HG02623 (cell line): ENCODE measurements around the gene MUC6.

ENCODE experiments used
- ATAC-seq: cut with Tn5 transposase; IDR thresholded peaks from one replicate; pipeline ENCODE4 v1.9.1; 2021; ENCODE audit warnings: moderate library complexity; ENCODE audit not compliant: unreplicated experiment

Gene MUC6, protein sequence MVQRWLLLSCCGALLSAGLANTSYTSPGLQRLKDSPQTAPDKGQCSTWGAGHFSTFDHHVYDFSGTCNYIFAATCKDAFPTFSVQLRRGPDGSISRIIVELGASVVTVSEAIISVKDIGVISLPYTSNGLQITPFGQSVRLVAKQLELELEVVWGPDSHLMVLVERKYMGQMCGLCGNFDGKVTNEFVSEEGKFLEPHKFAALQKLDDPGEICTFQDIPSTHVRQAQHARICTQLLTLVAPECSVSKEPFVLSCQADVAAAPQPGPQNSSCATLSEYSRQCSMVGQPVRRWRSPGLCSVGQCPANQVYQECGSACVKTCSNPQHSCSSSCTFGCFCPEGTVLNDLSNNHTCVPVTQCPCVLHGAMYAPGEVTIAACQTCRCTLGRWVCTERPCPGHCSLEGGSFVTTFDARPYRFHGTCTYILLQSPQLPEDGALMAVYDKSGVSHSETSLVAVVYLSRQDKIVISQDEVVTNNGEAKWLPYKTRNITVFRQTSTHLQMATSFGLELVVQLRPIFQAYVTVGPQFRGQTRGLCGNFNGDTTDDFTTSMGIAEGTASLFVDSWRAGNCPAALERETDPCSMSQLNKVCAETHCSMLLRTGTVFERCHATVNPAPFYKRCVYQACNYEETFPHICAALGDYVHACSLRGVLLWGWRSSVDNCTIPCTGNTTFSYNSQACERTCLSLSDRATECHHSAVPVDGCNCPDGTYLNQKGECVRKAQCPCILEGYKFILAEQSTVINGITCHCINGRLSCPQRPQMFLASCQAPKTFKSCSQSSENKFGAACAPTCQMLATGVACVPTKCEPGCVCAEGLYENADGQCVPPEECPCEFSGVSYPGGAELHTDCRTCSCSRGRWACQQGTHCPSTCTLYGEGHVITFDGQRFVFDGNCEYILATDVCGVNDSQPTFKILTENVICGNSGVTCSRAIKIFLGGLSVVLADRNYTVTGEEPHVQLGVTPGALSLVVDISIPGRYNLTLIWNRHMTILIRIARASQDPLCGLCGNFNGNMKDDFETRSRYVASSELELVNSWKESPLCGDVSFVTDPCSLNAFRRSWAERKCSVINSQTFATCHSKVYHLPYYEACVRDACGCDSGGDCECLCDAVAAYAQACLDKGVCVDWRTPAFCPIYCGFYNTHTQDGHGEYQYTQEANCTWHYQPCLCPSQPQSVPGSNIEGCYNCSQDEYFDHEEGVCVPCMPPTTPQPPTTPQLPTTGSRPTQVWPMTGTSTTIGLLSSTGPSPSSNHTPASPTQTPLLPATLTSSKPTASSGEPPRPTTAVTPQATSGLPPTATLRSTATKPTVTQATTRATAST (N-terminal part only)

GRCh38 chr11:1036303-1036923 lies at the start of gene MUC6:
Gene MUC6, minus strand, starts transcription at chr11:1036718. Its CDS starts 63 bp downstream, at chr11:1036655.
- no peak for ATAC-seq

DNA sequence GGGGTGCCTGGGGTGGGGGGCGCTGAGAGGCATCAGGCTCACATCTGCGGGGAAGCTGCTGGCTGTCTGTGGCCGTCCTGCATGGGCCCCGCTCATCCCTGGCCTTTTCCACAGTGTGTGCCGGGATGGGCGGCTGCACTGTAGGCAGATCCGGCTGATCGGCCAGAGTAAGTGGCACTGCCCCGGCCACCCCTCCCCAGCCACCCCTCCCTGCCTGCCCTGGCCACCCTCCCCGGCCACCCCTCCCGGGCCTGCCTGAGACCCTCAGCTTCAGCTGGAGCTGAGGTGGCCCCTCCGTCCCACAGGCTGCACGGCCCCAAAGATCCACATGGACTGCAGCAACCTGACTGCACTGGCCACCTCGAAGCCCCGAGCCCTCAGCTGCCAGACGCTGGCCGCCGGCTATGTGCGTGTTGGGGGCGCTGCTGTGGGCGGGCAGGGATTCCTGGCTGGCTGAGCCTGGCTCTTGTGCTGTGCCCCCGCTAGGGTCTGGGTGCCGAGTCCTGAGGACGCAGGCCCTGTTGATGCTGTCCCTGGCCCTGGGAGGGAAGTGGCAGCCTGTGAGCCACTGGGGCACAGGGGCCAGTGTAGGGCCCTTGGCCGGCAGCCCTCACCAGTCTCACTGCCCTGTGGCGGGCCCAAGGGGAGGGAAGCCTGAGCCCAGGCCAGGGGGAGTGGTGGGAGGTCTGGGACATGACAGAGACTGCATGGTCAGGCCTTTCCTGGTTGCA lies 49.1 kb upstream of the MUC6 start:
- no peak for ATAC-seq

- no peak for ATAC-seq
These were observed 48.3 kb upstream of the MUC6 start for GRCh38 chr11:1084561-1085439.

GRCh38 chr11:1083621-1084551 lies 47.4 kb upstream of the MUC6 start:
- no peak for ATAC-seq

- no peak for ATAC-seq
These were observed 46.5 kb upstream of the MUC6 start for GRCh38 chr11:1082728-1083620.

DNA sequence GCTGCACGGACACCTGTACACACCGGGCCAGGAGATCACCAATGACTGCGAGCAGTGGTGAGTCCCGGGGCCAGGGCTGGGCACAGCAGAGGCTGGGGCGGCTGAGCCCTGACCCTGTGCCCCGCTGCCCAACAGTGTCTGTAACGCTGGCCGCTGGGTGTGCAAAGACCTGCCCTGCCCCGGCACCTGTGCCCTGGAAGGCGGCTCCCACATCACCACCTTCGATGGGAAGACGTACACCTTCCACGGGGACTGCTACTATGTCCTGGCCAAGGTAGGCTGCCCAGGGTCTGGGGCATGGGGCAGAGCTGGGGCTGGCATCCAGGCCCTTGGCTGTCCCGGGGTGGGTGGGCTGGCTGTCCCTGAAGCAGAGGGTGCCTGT lies 45.8 kb upstream of the MUC6 start:
- ATAC-seq, result no peak

GRCh38 chr11:1081601-1082311 lies 45.2 kb upstream of the MUC6 start:
- no peak for ATAC-seq

- ATAC-seq, result no peak
These were observed 41.7 kb upstream of the MUC6 start for GRCh38 chr11:1078191-1078601.

DNA sequence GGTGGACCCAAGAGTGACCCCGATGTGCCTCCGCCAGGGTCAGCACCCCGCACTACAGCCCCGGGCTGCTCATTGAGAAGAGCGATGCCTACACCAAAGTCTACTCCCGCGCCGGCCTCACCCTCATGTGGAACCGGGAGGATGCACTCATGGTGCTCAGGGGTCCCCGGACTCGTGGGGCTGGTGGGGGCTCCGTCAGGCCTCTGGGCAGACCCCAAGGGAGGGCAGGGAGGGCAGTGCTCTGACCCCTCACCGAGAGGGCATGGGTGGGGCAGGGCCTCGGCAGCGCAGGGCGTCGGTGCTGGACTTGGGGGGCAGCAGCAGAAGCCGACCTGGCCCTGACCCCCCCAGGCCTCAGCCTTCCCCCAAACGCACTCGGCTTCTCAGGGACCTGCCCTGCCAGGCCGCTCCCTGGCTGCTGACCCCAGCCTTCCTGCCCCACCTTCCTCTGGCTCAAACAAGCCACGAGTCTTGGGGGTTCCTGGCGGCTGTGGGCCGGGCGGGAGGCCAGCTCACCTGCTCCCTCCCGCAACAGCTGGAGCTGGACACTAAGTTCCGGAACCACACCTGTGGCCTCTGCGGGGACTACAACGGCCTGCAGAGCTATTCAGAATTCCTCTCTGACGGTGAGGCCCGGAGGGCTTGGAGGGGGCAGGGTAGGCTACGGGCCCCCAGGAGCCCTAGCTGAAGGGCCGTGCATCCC lies 41.0 kb upstream of the MUC6 start:
- no peak for ATAC-seq

DNA sequence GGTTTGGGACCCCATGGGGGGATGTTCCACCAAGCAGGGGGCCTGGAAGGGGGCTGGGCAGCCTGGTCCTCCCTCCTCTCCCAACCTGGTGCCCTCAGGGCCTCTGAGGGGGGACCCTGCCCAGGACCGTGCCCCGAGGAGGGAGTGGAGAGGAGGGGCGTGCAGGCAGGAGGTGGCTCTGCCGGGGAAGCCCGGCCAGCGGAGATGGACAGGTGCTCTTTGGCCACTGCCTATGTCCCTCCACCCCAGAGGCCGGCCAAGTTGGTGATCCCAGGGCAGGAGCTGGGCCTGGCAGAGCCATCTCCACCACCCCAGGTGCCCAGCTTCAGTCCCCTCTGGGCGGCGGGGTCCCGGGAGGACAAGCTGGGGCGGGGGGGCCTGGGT lies 40.5 kb upstream of the MUC6 start:
- ATAC-seq, result no peak

DNA sequence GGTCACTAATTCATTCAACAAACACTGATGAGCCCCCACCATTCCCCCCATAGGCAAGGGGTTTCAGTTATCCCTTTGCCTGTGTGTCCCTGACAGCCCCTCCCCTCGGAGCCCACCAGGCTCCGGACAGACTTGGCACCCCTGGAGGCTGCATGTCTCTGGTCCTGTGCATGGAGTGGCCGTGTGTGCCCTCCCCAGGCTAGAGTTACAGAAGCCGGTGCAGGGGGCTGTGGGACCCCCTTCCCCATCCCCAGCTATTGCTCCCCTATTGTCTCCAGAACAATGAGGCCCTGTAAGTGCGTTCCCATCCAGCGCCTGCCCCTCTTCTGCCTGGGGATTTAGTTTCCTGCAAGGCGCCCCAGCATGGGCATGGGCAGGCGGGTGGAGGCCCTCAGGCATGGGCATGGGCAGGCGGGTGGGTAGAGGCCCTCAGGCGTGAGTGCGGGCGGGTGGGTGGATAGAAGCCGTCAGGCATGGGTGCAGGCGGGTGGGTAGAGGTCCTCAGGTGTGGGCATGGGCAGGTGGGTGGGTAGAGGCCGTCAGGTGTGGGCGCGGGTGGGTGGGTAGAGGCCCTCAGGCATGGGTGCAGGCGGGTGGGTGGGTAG lies 39.6 kb upstream of the MUC6 start:
- no peak for ATAC-seq

- no peak for ATAC-seq
These were observed 38.9 kb upstream of the MUC6 start for GRCh38 chr11:1075341-1075911.

GRCh38 chr11:1074244-1075221 lies 38.0 kb upstream of the MUC6 start, which contains the start of gene MUC2:
Gene MUC2, plus strand, starts transcription at chr11:1074874.
- no peak for ATAC-seq

- no peak for ATAC-seq
These were observed 37.3 kb upstream of the MUC6 start for GRCh38 chr11:1073851-1074243.
